Measurements from ENCODE around the gene SEPTIN12. TPM values are rescaled to one million over a fixed set of nuclear protein-coding genes. Genes with fewer than 3 reads are reported as not detected.

Gene SEPTIN12
- total and polyA plus RNA-seq, 3 donors from 2014 or later, result 61.0 to 310 (median 68.1) TPM

GRCh38 chr16:4734730-4735535, 53.2 kb downstream of the SEPTIN12 start:
- Histone ChIP-seq H3K27ac (peak overlapping the region; percentile 28 to 80), H3K9me3 (no peaks in the 10 kb centered on the region), H3K4me3 (peak overlapping the region; percentile 84 to 98), H3K36me3 (ENCODE audit: low read depth, missing control alignments) (no peaks in the 10 kb centered on the region), H3K27me3 (no peaks in the 10 kb centered on the region), H3K4me1 (peaks cover 7% of the 10 kb centered on the region)
- 7% methylated on average over 36 to 38 of the region's 38 CpGs for WGBS, 2 donors
- TF ChIP-seq CTCF (IDR thresholded peaks at IDR 0.05) (no peak), POLR2A (IDR thresholded peaks at IDR 0.05) (no peak)
- intact Hi-C loops (cut with DNase I; ENCODE audit: low total_unique reads), result no loop called here
- peak; percentile 95 for DNase-seq

- H3K27me3 ChIP-seq, result no peaks in the 10 kb centered on the region
- H3K9me3 ChIP-seq, result no peaks in the 10 kb centered on the region
- H3K4me1 ChIP-seq, result peaks cover 7% of the 10 kb centered on the region
- intact Hi-C loops (cut with DNase I; ENCODE audit: low total_unique reads), result no loop called here
- 0 to 1% methylated on average over 20 to 68 of the region's 70 CpGs for WGBS, 2 donors
- H3K27ac ChIP-seq, result peak within 1 kb of the TSS; percentile 28 to 80
- peak within 1 kb of the TSS; percentile 84 to 98 for H3K4me3 ChIP-seq
- peak; percentile 99 for DNase-seq
- TF ChIP-seq POLR2A (IDR thresholded peaks at IDR 0.05) (no peak), CTCF (IDR thresholded peaks at IDR 0.05) (no peak)
- H3K36me3 ChIP-seq (ENCODE audit: low read depth, missing control alignments), result no peaks in the 10 kb centered on the region
These were observed 53.9 kb downstream of the SEPTIN12 start, which contains the start of the genes ANKS3 and DNAAF8 for GRCh38 chr16:4734063-4734729. ANKS3 (minus strand) TSS chr16:4734271; CDS start chr16:4730149, 4,122 bp downstream. DNAAF8 (plus strand) TSS chr16:4734537; CDS start chr16:4736515, 1,978 bp downstream.

GRCh38 chr16:4733747-4734062, 54.4 kb downstream of the SEPTIN12 start:
- no peak for TF ChIP-seq POLR2A (IDR thresholded peaks at IDR 0.05)
- TF ChIP-seq CTCF (IDR thresholded peaks at IDR 0.05), result no peak
- 2 to 3% methylated on average over 8 to 19 of the region's 19 CpGs for WGBS, 2 donors
- Histone ChIP-seq H3K27me3 (no peaks in the 10 kb centered on the region), H3K36me3 (ENCODE audit: low read depth, missing control alignments) (no peaks in the 10 kb centered on the region), H3K9me3 (no peaks in the 10 kb centered on the region), H3K4me3 (peak overlapping the region; percentile 84 to 98), H3K4me1 (peaks cover 7% of the 10 kb centered on the region), H3K27ac (peak overlapping the region in 1 of 2 donors; percentile 80)
- DNase-seq, result no peak
- intact Hi-C loops (cut with DNase I; ENCODE audit: low total_unique reads), result no loop called here

GRCh38 chr16:4733211-4733742, 54.9 kb downstream of the SEPTIN12 start:
- intact Hi-C loops (cut with DNase I; ENCODE audit: low total_unique reads), result no loop called here
- no peak for DNase-seq
- 23 to 25% methylated on average over 17 of the region's 17 CpGs for WGBS, 2 donors
- Histone ChIP-seq H3K9me3 (no peaks in the 10 kb centered on the region), H3K27me3 (no peaks in the 10 kb centered on the region), H3K27ac (peak overlapping the region in 1 of 2 donors; percentile 80), H3K4me1 (peaks cover 7% of the 10 kb centered on the region), H3K36me3 (ENCODE audit: low read depth, missing control alignments) (no peaks in the 10 kb centered on the region), H3K4me3 (peak overlapping the region; percentile 84 to 98)
- TF ChIP-seq POLR2A (IDR thresholded peaks at IDR 0.05) (no peak), CTCF (IDR thresholded peaks at IDR 0.05) (no peak)

Data from testis (tissue), 3 donors.